GM12878 (cell line): ENCODE results near the gene DTNBP1. TPM values are rescaled to one million over a fixed set of nuclear protein-coding genes. Genes with fewer than 3 reads are reported as not detected.

Source experiments
- CBX5 ChIP-seq: sonication (generic); IDR thresholded peaks from 2 replicates; pipeline ENCODE4 v1.6.1; 2016; ENCODE audit warnings: low read depth, moderate library complexity, mild to moderate bottlenecking, inconsistent platforms
- CEBPB ChIP-seq, 2 experiments: fragments of 150-350 bp in 1 of 2; IDR thresholded peaks; 2 replicates each; pipeline ENCODE4 v1.6.1; 2012 to 2014; ENCODE audit warnings: low read depth in 2 of 2, low read length in 2 of 2, borderline replicate concordance in 1 of 2, inconsistent platforms in 1 of 2
- CHD4 ChIP-seq: fragments of 200-600 bp; sonication (generic); IDR thresholded peaks from 2 replicates; pipeline ENCODE4 v1.6.1; 2016; ENCODE audit warnings: mild to moderate bottlenecking
- CUX1 ChIP-seq: IDR thresholded peaks from 2 replicates; pipeline ENCODE4 v1.6.1; 2012; ENCODE audit warnings: improper control_type of control experiment, low read depth, low read length; ENCODE audit not compliant: insufficient replicate concordance
- EED ChIP-seq: sonication (generic); IDR thresholded peaks from 2 replicates; pipeline ENCODE4 v1.6.1; 2016; ENCODE audit warnings: antibody characterized with exemption, low read depth
- EGR1 ChIP-seq, 2 experiments: IDR thresholded peaks; 1 replicate in 1 of 2; 2 replicates in 1 of 2; pipeline ENCODE4 v1.6.1; 2011 to 2012; ENCODE audit warnings: low read depth in 2 of 2, low read length in 2 of 2, borderline replicate concordance in 1 of 2, mild to moderate bottlenecking in 1 of 2, moderate library complexity in 1 of 2
- EP300 ChIP-seq, 2 experiments: fragments of 150-350 bp in 1 of 2; IDR thresholded peaks; 2 replicates each; pipeline ENCODE4 v1.6.1; 2011 to 2012; ENCODE audit warnings: low read depth in 2 of 2, low read length in 2 of 2, borderline replicate concordance in 1 of 2, improper control_type of control experiment in 1 of 2, inconsistent platforms in 1 of 2; ENCODE audit not compliant: control insufficient read depth in 1 of 2
- FOS ChIP-seq: IDR thresholded peaks from 3 replicates; pipeline ENCODE4 v1.6.1; 2011; ENCODE audit warnings: borderline replicate concordance; ENCODE audit not compliant: insufficient read length; ENCODE audit errors: extremely low read depth
- HCFC1 ChIP-seq: fragments of 150-350 bp; IDR thresholded peaks from 2 replicates; pipeline ENCODE4 v1.6.1; 2014; ENCODE audit warnings: low read length
- IRF5 ChIP-seq: fragments of 450-650 bp; IDR thresholded peaks from 2 replicates; pipeline ENCODE4 v1.6.1; 2017; ENCODE audit warnings: borderline replicate concordance
- LARP7 ChIP-seq: fragments of 450-650 bp; IDR thresholded peaks from 2 replicates; pipeline ENCODE4 v1.6.1; 2017; ENCODE audit warnings: mild to moderate bottlenecking
- NBN ChIP-seq: fragments of 450-650 bp; IDR thresholded peaks from 2 replicates; pipeline ENCODE4 v1.6.1; 2016
- POLR2A ChIP-seq: IDR thresholded peaks from 2 replicates; pipeline ENCODE4 v1.6.1; 2011; ENCODE audit warnings: low read depth, mild to moderate bottlenecking, low read length
- POLR2AphosphoS2 ChIP-seq: IDR thresholded peaks from 2 replicates; pipeline ENCODE4 v1.6.1; 2011; ENCODE audit warnings: low read depth, mild to moderate bottlenecking, low read length, improper control_type of control experiment, moderate library complexity
- SMC3 ChIP-seq: IDR thresholded peaks from 2 replicates; pipeline ENCODE4 v1.6.1; 2011; ENCODE audit warnings: low read length, improper control_type of control experiment, borderline replicate concordance
- SPI1 ChIP-seq: IDR thresholded peaks from 2 replicates; pipeline ENCODE4 v1.6.1; 2011; ENCODE audit warnings: low read depth, mild to moderate bottlenecking, low read length, moderate library complexity, borderline replicate concordance; ENCODE audit not compliant: insufficient read depth
- SRF ChIP-seq, 2 experiments: IDR thresholded peaks; 2 replicates each; pipeline ENCODE4 v1.6.1; 2011; ENCODE audit warnings: low read depth in 2 of 2, low read length in 2 of 2, mild to moderate bottlenecking in 1 of 2, moderate library complexity in 1 of 2
- WRNIP1 ChIP-seq: IDR thresholded peaks from 2 replicates; pipeline ENCODE4 v1.6.1; 2011; ENCODE audit warnings: low read depth, low read length, improper control_type of control experiment, borderline replicate concordance
- polyA plus RNA-seq, 11 experiments: library from polyadenylated mRNA; depleted of rRNA in 4 of 11; unstranded in 6 of 11; stranded (reverse) in 5 of 11; fragments of >200 nt; fragmentation: Nextera tagmentation in 4 of 11; fragmentation: Illumina TruSeq in 1 of 11; extraction: Ambion mirVana in 4 of 11; extraction: Trizol in 1 of 11; gene quantifications; 1 replicate in 1 of 11; 2 replicates in 10 of 11; pipeline versions ENCODE4 v1.2.1 to v1.2.3, GENCODE V29; 2011 to 2016; ENCODE audit warnings: inconsistent platforms in 2 of 11, missing spikeins in 2 of 11, low read depth in 1 of 11
- total RNA-seq, 4 experiments: library from RNA; depleted of rRNA in 3 of 4; stranded (reverse); fragments of >200 nt in 3 of 4; fragmentation: Illumina TruSeq in 1 of 4; extraction: Trizol in 1 of 4; gene quantifications; 2 replicates each; pipeline versions ENCODE4 v1.2.1 to v1.2.3, GENCODE V29; 2013 to 2021
- TF ChIP-seq, protein P1 (sequence below): IDR thresholded peaks from 2 replicates; pipeline ENCODE4 v1.6.1; 2011; ENCODE audit warnings: borderline replicate concordance, low read depth, mild to moderate bottlenecking, moderate library complexity, low read length; ENCODE audit not compliant: insufficient read depth, poor library complexity, severe bottlenecking

Gene DTNBP1
- total and polyA plus RNA-seq, 10 of the 15 experiments (the other 5 are each of a cell fraction or from before 2014, with no cell fraction given): 7.1 to 40.3 (median 20.1) TPM

DNA sequence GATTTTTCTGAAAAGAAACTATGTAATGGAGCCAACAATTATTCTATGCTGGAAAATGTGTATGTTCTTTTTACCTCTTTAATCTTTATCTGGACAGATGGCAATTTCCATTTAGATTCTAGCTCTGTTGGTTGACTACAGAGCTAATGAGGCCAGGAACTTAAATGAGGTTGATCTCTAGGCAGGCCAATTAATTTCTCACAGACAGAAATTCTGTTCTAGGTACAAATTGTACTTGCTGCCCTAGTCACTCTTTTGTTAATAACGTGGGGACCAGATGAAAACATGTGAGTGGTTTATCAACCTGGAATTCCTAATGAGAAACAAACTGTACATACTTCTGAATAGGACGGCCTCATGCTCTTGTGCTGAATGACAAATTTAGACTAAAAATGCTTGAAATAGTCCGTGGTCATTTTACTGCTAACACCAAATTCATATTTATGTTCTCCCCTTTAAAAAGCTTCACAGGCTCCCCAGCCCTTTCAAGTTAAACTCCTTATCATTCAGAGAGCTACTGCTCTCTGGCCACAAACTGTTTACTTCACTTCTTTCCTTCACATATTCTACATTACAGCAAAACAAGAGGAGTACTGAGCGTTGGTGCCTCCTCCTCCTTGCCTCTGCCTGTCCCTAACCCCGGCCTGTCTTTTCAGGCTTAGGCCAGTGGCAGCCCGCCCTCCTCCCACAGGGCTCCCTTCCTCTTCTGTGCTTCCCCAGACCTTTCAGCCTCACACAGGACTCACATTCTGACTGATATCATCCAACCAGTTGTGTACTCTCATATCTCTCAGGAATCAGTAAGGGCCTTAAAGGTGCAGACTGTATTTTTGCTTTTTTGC lies 41.4 kb downstream of the DTNBP1 start (continued):
- TF ChIP-seq EED (peak; percentile 70; the same call in 1 of the 2 replicates), EGR1 (IDR thresholded peaks at IDR 0.05; ENCODE audit: borderline replicate concordance in 1 of 2, low read depth in 2 of 2, low read length in 2 of 2) (no peak), SMC3 (peak; percentile 14; the same call in 1 of the 2 replicates), IRF5 (no peak), SRF (IDR thresholded peaks at IDR 0.05; ENCODE audit: low read depth in 2 of 2, low read length in 2 of 2) (no peak), FOS (no peak), CBX5 (no peak), CUX1 (peak; percentile 22), HCFC1 (no peak), POLR2AphosphoS2 (no peak), POLR2A (peak; percentile 54; the same call in 1 of the 2 replicates), CEBPB (IDR thresholded peaks at IDR 0.05; ENCODE audit: borderline replicate concordance in 1 of 2, low read depth in 2 of 2, low read length in 2 of 2) (no peak), LARP7 (no peak), WRNIP1 (no peak), EP300 (IDR thresholded peaks at IDR 0.05; ENCODE audit: borderline replicate concordance in 1 of 2, control insufficient read depth in 1 of 2, low read depth in 2 of 2, low read length in 2 of 2) (0 out of 4 replicates have a peak, but pooled peaks of 1 of the 2 experiments have one; percentile 17), CHD4 (no peak), SPI1 (peak; percentile 72; the same call in 1 of the 2 replicates), NBN (peak; percentile 79)
- TF ChIP-seq, protein P1, sequence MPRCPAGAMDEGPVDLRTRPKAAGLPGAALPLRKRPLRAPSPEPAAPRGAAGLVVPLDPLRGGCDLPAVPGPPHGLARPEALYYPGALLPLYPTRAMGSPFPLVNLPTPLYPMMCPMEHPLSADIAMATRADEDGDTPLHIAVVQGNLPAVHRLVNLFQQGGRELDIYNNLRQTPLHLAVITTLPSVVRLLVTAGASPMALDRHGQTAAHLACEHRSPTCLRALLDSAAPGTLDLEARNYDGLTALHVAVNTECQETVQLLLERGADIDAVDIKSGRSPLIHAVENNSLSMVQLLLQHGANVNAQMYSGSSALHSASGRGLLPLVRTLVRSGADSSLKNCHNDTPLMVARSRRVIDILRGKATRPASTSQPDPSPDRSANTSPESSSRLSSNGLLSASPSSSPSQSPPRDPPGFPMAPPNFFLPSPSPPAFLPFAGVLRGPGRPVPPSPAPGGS: no peak
